NCI-H2227 (cell line): ENCODE data around the gene OR6V1.

Experiments
- DNase-seq: peaks from one replicate; lab custom pipeline; 2025; ENCODE audit not compliant: unreplicated experiment; lab: John Stamatoyannopoulos, UW

Gene OR6V1

GRCh38 chr7:143052041-143052440 is at the start of gene OR6V1:
Gene OR6V1, plus strand, starts transcription at chr7:143052341. Its CDS starts 0 bp downstream, at chr7:143052341.
- no peak for DNase-seq

GRCh38 chr7:143002898-143003297 is 49.2 kb upstream of the OR6V1 start:
- no peak for DNase-seq

GRCh38 chr7:143003393-143004051 is 48.6 kb upstream of the OR6V1 start:
- DNase-seq: no peak

GRCh38 chr7:143005632-143006260 is 46.4 kb upstream of the OR6V1 start:
- DNase-seq: no peak

GRCh38 chr7:143008007-143008901 is 43.9 kb upstream of the OR6V1 start:
- peak; percentile 49 for DNase-seq

GRCh38 chr7:143012001-143012400 is 40.1 kb upstream of the OR6V1 start:
- no peak for DNase-seq

- DNase-seq: no peak
These were observed 39.7 kb upstream of the OR6V1 start for GRCh38 chr7:143012409-143012808.

- DNase-seq: no peak
These were observed 38.7 kb upstream of the OR6V1 start for GRCh38 chr7:143013473-143013872.

- no peak for DNase-seq
These were observed 38.2 kb upstream of the OR6V1 start for GRCh38 chr7:143013893-143014292.

- no peak for DNase-seq
These were observed 37.1 kb upstream of the OR6V1 start for GRCh38 chr7:143015084-143015483.

GRCh38 chr7:143015926-143016490 is 36.1 kb upstream of the OR6V1 start:
- no peak for DNase-seq

GRCh38 chr7:143016996-143017395 is 35.1 kb upstream of the OR6V1 start:
- DNase-seq: no peak

GRCh38 chr7:143018931-143019330 is 33.2 kb upstream of the OR6V1 start:
- no peak for DNase-seq

- no peak for DNase-seq
These were observed 29.1 kb upstream of the OR6V1 start for GRCh38 chr7:143023047-143023446.

GRCh38 chr7:143025371-143025770 is 26.8 kb upstream of the OR6V1 start:
- DNase-seq: no peak

GRCh38 chr7:143027032-143027431 is 25.1 kb upstream of the OR6V1 start, which contains the start of gene OR9A2:
Gene OR9A2, minus strand, starts transcription at chr7:143027132. Its CDS starts 0 bp downstream, at chr7:143027132.
- DNase-seq: no peak

- no peak for DNase-seq
These were observed 24.5 kb upstream of the OR6V1 start for GRCh38 chr7:143027683-143028082.

- DNase-seq: no peak
These were observed 13.5 kb upstream of the OR6V1 start for GRCh38 chr7:143038635-143039034.

GRCh38 chr7:143040209-143040715 is 11.9 kb upstream of the OR6V1 start:
- no peak for DNase-seq

GRCh38 chr7:143041346-143041745 is 10.8 kb upstream of the OR6V1 start:
- DNase-seq: no peak

GRCh38 chr7:143042159-143042789 is 9.9 kb upstream of the OR6V1 start:
- DNase-seq: no peak
